Stimulated activated CD8-positive, alpha-beta memory T cell treated with anti-CD3 and anti-CD28 coated beads, Interleukin-7, amount 100 ng/mL, for 48 hours (primary cell): Measurements from ENCODE around the gene CUTC.

Source experiments
- DNase-seq, 2 donors: peaks; one replicate each; pipeline ENCODE4 v3.0.0-alpha.2; 2020; ENCODE audit warnings: low read depth in 1 of 2; ENCODE audit errors: extremely low read depth in 1 of 2

Gene CUTC

GRCh38 chr10:99781734-99782429, 49.8 kb downstream of the CUTC start:
- DNase-seq: no peak

GRCh38 chr10:99782447-99783286, 50.6 kb downstream of the CUTC start, which contains the start of gene ABCC2:
ABCC2 (plus strand) TSS chr10:99782640; CDS start chr10:99782845, 205 bp downstream.
- DNase-seq: no peak

GRCh38 chr10:99784016-99784726, 52.1 kb downstream of the CUTC start:
- DNase-seq: no peak

- no peak for DNase-seq
Observed at GRCh38 chr10:99784727-99785441, 52.9 kb downstream of the CUTC start.

- DNase-seq: no peak
Observed at GRCh38 chr10:99785646-99786045, 53.6 kb downstream of the CUTC start.

- no peak for DNase-seq
Observed at GRCh38 chr10:99787311-99787710, 55.3 kb downstream of the CUTC start.

- DNase-seq: no peak
Observed at GRCh38 chr10:99787782-99788445, 55.9 kb downstream of the CUTC start.

GRCh38 chr10:99788598-99789256, 56.7 kb downstream of the CUTC start:
- no peak for DNase-seq

- DNase-seq: no peak
Observed at GRCh38 chr10:99791831-99792230, 59.8 kb downstream of the CUTC start.

GRCh38 chr10:99793819-99794218, 61.8 kb downstream of the CUTC start:
- no peak for DNase-seq

GRCh38 chr10:99796928-99797327, 64.9 kb downstream of the CUTC start:
- DNase-seq: no peak

- no peak for DNase-seq
Observed at GRCh38 chr10:99798031-99798430, 66.0 kb downstream of the CUTC start.

GRCh38 chr10:99798920-99799319, 66.9 kb downstream of the CUTC start:
- DNase-seq: no peak

GRCh38 chr10:99799613-99800012, 67.6 kb downstream of the CUTC start:
- no peak for DNase-seq

- no peak for DNase-seq
Observed at GRCh38 chr10:99804471-99804870, 72.4 kb downstream of the CUTC start.

- no peak for DNase-seq
Observed at GRCh38 chr10:99805190-99805589, 73.2 kb downstream of the CUTC start.
